GM19328 (cell line): ENCODE results near the gene FAM114A2.

ENCODE experiments used
- ATAC-seq: cut with Tn5 transposase; IDR thresholded peaks from one replicate; pipeline ENCODE4 v1.9.1; 2021; ENCODE audit warnings: mild to moderate bottlenecking, moderate library complexity; ENCODE audit not compliant: unreplicated experiment

Gene FAM114A2

DNA sequence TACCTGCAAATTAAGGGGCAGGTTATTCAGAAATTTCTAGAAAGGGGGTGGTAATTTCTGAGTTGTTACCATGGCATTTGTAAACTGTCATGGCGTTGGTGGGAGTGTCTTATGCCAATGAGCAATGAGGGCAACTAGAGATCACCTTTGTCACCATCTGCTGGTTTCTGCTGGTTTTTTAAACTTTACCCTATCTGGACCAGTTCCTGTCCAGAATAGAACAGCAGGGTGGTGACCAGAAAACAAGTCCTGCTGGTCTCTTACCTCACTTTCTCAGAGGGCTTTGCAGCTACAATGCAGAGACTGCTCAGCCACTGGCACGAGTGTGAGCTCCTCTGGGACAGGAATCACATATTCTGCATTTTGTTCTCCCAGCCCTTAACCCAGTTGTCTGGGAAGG is 51.4 kb downstream of the FAM114A2 start:
- ATAC-seq = no peak

DNA sequence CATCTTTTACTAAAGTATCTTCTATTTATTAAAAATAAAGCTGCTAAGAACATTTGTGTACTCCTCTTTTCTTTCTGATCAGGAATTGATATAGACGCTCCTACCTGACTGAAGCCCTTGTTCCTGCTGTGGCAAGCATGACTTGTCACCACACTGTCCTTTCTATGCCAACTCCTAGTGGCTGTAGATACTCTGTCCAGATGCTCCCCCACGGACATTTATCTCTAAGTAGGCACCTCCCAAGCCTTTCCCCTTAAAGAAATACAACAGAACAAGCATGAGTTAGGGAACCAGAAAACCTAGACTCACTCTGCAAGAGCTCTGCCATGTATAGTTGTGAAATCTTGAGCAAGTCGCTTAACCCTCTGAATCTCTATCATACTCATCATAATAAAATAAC is 53.2 kb downstream of the FAM114A2 start:
- ATAC-seq = no peak

DNA sequence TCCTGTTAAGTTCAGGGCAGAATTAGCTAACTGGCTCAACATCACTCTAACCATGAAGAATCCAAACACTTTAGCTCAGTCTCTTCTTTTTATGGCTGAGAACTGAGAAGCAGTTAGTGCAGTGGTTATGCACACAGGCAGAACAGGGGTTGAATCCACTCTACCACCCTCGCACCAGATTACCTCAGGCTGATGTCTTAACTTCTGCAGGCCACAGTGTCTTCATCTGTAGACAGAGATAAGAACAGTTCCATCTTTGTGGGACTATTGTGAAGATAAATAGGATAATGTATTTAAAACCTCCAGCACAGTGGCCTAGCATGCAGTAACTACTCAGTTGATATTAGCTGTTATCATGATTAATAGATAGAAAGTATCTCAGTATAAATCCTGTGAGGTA is 54.8 kb downstream of the FAM114A2 start:
- ATAC-seq = no peak

DNA sequence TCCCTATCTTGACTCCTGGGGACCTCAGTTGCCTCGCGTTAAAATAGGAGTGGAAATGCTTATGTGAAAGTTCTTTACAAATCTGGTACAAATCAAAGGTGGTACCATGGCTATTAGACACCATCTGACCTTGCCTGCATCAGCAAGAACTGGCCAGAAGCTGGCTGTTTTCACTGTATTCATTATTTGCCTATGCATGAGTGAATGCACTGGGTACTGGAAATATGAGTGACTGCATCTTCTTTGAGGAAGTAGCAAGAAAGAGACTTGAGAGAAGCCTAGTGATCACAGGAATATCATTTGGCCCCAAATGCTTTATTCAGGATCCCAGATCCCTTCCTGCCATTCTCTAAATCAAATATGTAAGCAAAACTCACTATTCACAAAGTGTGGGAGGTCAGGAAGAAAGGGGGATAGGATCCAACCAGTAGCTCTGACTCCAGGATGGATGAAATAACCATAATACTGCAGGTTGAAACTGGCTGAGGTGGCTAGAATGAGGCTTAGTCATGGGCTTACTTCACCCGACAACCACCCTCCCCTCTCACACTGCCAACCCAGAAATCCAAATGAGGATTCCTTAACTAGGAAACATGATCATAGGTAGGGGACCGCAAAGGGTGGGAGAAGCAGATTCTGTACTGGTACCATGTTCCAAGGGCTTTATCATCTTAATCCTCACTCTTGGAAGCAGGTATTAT is 56.7 kb downstream of the FAM114A2 start:
- no peak for ATAC-seq

DNA sequence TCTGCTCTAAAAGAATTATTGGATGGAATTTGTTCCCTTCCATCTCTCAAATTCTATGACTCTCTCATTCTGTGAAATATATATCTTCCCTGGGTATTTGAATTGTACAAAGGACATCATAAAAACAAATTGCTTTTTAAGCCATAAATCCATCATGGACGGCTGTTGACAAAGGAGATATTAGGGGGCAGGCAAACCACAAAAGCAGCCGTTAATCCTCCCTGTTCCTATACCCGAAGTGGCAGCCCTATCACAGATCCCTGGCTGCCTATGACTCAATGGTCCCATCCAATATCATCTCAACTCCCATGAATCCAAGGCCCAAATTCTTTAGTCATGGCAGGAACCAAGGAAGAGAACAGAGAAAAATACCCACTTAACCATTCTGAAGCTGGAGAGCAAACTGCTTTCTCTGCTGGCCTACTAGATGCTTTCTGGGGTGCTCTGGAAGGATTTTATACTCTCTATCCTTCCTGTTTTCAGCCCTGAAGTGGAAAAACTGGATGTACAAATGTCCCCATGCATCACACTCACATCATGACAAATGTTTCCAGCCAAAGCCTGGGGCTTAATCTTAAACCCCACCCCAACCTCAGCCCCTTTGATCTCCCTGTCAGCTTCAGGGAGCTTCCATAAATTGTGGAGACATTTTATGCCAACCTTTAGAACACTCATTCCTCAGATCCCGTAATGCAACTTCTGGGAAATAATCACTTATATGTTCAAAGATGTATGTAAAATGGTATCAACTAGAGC is 59.5 kb downstream of the FAM114A2 start:
- no peak for ATAC-seq

DNA sequence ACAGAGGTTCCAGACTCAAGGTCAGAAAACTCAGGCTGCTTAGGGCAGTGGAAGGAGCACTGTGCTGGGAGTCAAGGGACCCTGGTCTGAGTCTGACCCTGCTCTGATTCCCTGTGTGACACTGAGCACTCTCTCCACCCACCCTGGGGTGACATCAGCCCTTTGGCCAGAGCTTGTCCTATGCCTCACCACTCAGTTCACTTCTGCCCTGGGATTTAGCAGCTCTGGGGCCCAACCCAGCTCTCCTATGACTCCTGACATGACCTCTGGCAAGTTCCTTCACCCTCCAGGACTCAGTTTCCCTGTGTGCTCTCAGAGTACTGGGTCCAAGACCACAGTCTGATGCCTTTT is 63.9 kb downstream of the FAM114A2 start:
- ATAC-seq = no peak

DNA sequence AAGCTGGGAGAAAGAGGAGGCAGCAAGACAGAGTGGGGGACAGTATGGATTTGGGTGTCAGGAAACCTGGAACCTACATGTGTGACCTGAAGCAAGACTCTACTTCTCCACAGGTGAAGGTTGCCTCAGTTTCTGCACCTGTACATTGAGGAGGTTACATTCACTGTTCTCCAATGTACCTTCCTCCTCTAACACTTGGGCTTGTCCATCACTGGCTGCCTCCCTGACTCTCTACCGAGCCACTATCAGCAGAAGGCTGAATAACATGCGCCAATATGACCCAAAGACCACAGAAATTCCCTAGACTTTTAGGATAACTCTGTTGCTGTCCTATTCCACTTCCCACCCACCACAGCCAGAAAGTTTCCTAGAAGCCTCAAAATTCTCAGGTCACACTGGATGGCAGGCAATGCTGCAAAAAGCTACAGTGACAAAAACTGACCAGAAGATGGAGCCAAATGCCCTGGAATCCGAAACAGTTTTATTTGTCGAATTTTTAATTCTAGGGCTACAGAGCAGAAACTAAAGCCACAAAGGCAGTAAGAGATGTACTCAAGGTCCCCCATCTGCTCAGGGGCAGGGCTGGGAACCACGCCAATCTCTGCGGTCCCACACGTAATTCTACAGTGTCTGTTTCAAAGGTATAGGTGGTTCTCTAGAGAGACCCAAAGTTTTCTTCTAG is 64.4 kb downstream of the FAM114A2 start:
- peak; percentile 59 for ATAC-seq

DNA sequence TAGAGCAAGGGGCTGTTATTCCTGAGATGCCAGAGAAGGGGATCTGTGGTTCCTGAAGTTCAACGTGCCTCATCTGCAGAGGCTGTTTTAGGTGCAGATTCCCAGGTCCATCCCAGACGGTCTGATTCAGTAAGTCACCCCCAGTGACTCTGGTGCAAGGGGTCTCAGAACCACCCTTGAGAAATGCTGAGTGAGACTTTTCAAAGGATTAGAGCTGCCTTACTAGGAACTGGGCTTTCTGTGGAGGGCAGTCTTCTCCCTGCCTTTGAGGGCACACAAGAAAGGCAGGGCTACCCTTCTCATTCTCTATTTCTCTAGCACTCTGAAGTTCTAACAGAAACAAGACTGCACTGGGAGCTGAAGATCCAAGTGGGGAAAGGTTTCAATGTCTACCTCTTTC is 66.5 kb downstream of the FAM114A2 start:
- no peak for ATAC-seq

DNA sequence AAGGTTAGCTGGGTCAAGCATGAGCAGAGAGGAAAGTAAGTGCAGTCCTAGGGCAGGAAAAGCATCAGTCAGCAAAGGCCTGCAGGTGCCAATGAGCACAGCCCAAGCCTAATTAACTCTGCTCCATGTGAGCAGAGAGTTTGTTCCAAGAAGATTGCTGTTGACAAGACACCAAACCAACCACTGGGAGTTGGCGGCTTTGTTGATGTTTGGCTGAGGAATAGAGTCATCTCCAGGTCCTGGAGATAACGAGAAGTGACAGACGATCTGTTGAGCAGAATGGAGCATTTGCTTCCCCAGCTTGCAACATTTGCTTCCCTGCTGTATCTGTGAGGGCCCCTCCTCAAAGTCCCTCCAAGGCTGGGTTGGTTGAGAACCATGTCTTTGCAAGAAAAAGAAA is 68.2 kb downstream of the FAM114A2 start:
- ATAC-seq = no peak

DNA sequence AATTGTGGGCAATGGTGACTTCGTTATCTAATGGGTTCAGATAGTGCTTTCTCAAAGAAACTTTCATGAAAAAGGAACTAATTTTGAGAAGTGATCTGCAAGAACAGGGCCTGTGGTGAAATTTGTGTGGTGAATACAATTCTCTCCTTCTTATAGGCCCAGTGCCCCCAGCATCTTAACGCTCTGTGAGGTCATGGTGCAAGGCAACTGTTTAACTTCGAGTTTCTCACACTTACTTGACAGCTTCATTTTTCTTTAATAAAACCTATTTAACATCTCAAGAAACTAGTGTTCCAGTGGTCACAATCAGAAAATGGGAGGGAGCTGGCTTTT is 69.2 kb downstream of the FAM114A2 start:
- ATAC-seq = no peak

DNA sequence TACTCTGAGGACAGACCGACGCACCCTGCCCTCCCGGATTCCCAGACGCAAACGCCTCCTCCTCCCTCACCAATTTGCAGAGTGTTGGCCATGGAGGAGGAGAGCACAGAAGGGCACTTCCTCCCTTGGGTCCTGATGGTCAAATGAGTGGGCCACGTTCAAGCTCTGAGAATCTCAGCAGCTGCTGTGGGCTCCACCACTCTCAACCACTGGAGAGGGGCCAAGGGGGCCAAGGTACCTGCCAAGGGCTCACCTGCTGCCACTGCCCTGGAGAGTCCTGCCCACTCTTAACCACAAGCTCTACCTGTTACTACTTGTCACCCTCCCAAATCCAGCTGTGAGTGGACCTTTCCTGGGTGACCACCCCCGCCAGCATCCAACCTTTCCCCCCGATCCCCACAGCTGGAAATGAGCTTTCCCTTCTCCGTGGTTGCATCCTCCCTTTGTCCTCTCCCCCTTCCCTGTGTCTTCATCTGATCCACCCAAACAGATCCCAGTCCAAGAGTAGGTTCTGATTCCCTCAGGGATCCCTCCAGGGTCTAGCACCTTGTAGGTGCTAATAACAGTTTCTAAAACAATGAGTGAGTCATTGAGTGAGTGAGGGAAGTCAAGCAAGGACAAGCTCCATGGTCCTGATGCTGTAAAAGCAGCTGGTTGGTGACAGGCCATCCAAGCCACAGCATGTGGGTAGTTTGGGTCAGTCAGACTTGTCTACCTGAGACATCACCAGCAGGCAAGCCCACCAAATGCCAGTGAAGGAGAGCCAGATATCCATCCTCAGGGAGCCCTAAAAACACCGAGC is 69.7 kb downstream of the FAM114A2 start:
- no peak for ATAC-seq

DNA sequence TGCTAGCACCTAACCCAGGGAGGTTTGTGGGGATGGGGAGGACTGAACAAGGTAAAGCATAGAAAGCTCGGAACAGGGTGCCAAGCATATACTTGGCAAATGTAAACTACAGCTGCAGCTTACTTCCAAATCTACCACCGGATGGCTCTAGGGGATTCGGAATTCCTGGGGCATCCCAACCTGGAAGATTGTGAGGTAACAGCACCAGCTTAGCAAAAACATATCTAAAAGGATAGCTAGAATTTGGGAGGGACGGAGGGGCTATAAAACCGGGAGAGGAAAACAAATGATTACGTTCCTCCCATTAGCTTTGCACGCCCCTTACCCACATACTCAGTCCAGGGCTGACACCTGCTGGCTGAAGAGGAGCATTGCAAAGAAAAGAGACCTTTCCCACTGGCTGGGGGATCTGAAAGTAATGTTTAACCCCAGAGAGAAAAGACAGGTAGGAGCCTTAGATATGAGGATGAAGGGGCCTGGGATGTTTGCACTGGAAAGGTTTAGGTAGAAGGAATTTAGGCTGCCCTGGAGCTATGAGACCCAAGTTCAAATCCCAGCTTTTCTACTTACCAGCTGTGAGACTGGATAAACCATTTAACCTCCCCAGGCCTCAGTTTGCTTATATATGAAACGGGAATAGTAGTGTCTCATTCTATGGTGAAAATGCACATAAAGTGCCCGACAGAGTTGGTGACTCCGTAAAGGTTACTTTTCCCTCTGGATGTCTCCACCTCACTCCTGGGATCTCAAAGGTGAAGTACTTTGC is 73.6 kb downstream of the FAM114A2 start:
- no peak for ATAC-seq

DNA sequence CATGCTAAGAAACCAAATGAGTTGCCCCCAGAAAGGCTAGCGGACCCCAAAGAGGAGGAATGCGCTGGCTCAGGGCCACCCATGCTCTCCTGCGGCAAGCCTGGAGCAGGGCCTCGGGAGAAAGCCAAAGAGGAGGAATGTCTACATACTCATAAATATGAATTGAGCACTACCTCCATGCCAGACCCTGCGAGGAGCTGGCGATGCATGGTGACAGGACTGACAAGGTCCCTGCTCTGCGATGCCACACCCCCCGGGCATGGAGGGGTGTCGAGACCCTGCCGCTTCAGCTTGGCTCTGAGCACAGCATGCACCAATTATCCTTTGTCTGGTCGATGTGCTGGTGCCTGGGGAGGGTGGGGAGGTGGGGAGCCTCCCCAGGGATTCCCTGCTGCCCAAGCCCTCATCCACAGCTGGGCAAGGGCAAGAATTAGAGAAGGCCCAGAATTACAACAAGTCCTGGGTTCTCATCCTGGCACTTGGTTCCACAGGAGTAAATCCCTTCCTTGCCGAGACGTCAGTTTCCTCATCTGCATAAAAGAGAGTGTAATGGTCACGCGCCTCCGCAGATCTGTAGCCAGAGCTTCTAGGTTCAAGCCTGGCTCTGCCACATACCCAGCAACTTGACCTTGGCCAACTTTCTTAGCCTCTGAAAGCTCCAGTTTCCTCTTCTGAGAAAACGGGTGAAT is 74.4 kb downstream of the FAM114A2 start:
- no peak for ATAC-seq

DNA sequence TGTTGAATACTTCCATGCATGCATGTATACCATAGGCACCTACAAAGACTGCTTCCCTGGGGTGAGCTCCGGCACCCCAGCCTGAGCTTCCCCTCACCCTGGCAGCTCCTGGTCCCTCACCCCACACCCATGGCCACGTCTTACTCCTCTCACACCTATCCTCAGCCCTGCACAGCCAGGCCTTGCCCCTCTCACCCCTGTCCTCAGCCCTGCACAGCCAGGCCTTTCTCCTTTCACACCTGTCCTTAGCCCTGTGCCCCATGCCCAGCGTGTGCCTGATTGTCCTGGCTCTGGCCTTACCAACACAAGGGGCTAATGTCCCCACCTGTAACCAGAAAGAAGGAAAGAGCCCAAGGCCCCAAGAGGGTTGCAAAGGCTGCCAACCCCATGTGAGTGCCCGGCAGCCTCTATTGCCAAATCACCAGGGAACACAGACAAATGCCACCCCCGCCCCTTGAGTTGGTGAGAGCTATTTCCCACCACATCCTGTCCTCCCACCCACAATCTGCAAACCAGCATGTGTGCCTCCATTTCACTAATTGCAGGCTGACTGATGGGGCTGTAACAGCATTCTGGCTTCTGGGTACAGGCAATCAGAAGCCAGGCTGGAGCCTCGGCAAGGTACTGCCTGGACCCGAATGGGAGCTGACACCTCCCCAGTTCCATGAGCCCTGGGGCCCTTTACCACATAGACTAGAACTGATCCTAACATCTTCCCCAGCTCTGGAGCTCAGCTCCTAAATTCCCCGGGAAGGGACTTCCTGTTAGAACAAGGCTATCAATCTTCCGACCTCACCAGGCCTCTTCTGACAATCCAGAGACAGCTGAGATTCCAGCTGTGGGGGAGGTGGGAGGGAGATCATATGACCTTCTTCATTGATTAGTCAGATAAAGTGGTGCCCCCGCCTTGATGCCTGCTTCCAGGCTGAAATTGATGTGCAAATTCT is 78.2 kb downstream of the FAM114A2 start:
- no peak for ATAC-seq

DNA sequence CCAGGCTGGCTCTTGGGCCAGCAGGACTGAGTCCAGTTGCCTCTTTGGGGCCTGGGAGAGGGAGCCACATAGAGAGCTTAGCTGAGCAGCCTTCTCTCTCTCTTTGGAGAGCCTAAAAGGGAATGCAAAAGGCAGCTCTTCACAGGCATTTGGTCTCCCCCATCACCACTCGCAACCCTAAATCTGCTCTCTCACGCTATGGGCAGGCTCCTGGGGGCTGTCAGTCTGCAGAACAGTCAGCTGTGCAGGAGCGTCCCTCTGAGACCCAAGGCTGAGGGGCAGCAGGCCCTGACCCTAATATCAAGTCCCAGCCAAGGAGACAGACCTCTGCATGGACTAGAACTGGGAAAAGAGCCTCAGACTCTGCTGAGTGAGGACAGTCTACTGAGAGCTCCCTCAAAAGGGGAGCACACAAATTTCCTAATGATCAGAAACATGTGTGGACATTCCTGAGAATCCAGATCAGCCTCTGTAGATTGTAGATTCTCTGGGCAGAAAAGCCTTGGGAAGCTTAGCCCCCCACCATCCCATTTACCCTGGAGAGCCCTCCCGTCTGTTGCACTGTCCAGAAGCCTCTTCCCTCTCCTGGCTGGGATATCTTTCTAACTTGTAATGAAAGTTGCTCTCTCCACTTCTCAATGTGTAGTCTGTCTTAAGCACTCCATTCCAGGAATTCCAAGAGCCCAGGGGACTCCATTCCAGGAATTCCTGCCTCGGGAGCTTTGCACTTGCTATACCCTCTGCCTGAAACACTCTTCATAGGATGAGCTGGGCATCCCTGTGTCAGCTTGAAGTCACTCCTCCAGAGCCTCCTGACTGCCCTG is 79.4 kb downstream of the FAM114A2 start:
- no peak for ATAC-seq

DNA sequence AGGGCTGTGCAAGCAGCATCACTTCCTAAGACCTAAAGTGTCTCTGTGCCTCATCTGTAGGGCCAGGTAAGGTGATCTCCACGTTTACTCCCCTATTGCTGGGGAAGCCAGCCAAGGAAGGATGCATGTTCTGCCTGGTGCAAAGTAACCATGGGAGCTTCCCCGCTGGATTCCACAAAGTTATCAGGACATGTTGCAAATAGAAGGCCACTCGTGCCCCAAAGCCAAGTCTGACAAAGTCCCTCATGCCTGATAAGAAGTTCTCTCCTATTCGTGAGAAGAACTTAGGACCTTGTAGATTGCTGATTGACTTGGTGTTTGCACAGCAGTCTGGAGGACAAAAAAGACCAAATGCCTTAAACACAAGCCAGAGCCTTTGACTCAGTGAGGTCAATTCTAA is 81.5 kb downstream of the FAM114A2 start:
- no peak for ATAC-seq

DNA sequence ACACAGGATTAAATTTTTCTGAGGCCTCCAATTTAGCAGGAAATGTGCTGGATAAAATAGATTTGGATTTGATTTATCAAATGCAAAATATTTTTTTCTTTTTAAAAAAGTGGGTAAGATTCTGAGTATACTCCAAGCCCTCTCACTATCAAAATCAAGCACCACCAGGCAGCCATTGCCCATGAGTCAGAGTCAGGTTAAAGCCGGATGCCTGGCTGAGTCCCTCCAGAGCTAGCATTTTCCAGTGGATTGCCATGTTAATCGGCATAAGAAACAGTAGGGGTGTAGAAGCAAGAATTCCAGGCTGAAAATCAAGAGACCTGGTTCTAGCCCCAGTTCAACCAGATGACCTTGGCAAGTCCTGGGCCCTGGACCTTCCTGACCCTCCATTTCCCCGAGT is 85.3 kb downstream of the FAM114A2 start:
- no peak for ATAC-seq

DNA sequence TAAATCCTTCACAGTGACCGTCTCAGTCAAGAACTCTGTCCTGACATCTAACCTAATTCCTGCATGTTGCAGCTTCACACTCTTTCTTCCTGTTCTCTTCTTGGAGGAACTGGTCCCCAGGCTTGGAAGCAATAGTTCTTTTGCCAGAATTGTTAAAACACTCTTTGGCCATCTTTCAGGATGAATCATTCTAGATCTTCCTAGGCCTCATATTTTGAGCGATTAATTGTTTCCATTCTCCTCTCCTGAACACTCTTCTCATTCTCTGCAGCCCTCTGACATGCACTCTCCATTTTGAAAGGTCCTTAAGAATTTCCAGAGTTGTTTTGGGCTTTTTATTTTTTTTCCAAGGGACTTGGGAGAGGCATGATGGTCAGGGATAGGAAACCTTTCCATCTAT is 85.8 kb downstream of the FAM114A2 start:
- ATAC-seq = no peak
